GM19025 (cell line): ENCODE results near the gene COLQ.
"Not testable (repeated sequence)": the region's sequence is repeated elsewhere in the genome, so short reads cannot be mapped to it uniquely, and the experiment has no call there.

Source experiments
- ATAC-seq: cut with Tn5 transposase; IDR thresholded peaks from one replicate; pipeline ENCODE4 v1.9.1; 2021; ENCODE audit warnings: mild to moderate bottlenecking, low read depth, moderate library complexity; ENCODE audit not compliant: unreplicated experiment

COLQ gene

GRCh38 chr3:15493436-15493835, 28.1 kb downstream of the COLQ start:
- ATAC-seq: no peak

DNA sequence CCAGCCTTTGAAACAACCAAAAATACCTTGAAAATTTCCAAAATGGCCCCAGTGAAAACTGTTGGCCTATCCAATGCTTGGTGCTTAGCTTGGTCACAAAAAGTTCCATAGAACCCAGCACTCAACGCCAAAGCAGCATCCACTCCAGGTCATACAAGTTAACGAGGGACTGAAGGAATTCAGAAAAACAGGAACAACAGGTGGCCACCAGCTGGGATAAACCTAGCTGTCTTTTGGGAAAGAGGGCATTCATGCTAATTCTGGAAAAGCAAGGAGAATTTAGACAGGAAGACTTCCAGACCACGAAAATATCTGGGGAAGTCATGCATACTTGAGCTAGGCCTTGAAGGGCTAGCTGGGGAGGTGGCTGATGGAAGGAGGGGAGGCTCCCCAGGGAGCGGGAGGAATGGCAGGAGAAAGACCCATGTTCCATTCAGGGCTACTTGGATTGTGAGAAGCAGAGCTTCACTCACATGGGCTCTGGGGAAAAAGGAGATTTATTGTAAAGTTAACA, 28.6 kb downstream of the COLQ start:
- ATAC-seq: no peak

DNA sequence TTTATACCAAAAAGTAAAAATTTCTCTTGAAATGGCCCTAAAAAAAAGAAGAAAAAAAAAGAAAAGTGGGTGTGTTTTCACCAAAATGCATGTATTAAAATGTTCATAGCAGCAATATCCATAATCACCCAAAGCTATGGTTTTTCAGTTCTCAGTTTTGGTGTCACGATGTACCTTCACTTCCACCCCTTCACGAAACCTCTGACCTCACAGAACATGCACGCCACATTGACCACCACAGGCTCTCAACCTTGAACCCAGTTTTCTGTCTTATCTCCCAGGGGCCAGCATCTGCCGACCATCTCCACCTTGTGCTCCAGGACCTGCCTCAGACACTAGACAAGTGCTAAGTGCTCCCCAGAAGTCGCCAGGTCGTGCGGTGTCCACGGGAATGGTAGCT, 30.4 kb downstream of the COLQ start:
- ATAC-seq: no peak

DNA sequence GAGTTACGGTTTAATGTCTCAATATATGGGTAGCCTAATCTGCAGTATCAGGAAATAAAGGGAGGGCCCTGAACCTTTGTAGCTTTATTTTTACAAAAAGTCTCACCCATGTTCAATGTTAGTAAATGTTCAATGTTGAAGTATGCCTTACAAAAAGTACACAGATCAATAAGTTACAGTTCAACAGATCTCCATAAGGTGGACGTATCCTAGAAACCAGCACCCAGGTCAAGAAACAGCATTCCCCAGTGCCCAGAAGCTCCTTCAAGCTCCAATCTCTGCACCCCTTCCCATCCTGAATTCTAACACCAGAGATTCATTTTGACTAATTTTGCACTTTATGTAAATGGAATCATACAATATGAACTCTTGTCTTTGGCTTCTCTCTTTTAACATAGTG, 31.3 kb downstream of the COLQ start:
- ATAC-seq: no peak

DNA sequence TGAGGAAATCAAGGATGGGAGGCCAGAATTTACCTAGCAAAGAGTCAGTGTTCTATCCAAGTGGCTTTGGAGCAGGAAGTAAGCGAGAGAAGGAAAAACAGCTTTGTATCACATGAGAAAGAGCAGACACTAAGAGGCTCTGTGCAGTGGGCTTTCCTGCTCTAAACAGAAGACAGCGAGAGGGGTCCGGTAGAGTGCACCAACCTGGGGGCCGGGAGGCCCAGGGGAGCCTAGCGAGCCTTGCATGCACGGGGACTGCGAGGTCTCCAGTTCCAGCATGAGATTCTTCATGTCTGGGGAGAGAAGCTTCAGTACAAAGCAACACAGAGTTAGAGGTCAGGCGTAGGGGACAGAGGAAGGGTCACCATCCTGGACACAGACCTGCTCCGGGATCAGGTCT, 33.5 kb downstream of the COLQ start:
- ATAC-seq: no peak

DNA sequence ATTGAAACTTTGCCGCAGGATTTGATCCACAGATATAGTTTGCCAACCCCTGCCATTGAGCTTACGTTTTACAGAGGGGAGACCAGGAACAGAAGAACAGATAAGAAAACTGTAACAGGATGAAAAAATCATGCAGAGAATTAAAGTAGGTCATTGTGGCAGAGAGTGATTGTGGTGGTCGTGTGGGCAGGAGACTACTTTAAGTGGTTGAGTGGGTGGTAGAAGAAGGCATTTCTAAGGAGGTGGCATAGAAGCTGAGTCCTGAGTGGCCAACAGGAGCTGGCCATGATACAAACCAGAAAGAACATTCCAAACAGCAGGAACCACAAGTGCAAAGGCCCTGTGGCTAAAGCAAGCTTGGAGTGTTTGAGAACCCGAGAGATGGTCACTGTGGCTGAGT, 34.5 kb downstream of the COLQ start:
- no peak for ATAC-seq

DNA sequence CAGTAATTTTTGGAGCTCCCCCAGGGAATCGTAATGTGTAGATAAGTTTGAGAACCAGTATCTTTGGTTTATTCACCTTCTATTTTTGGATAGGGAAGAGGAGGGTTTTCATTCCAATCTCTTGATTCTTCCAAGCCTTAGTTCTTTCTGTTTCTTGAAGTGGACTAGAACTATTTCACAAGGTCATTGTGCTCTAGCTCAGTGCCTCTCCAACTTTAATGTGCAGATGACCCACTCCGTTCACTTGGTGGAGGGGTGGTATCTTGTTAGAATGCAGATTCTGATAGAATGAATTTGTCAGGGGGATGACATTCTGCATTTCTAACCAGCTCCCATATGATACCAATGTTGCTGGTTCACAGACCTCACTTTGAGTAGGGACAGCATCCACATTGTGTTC, 35.5 kb downstream of the COLQ start:
- ATAC-seq: no peak

GRCh38 chr3:15484551-15484950, 37.0 kb downstream of the COLQ start:
- not testable (repeated sequence) for ATAC-seq

DNA sequence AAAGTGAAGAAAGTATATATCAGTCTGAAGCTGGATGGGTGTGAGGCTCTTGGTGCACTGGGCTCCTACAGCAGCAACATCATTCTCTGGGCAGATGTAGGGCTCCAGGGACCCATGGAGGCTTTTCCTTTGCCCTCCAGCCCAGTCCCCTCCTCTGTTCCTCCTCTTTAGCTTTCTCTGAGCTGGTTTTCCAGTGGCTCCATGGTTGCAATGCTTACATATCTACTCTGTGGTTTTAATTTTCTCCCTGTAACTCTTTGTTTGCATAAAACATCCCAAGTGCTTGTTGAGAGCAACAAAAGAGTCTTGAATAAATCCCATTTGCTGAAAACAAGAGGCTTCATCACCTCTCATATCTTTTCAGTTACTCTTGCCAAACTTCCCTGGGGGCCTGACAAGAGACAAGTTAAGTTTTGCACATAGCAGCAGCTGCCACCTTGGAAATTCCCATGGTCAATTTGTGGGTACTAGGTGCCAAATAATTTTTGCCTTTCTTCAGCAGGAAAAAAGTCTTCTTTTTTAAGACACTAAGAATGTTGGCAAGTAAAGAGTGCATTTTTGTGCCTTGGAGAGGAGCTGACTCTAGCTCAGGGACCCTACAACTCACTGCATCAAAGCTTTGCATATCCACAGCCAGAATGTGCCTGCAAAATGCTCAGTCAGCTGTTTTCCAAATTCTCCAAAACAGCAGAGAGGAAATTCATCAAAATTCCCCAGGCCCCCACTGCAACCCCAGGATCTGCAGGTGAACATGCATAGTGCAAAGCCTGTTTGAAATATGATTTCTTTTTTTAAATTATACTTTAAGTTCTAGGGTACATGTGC, 41.9 kb downstream of the COLQ start:
- no peak for ATAC-seq

GRCh38 chr3:15478640-15478979, 42.9 kb downstream of the COLQ start:
- no peak for ATAC-seq

DNA sequence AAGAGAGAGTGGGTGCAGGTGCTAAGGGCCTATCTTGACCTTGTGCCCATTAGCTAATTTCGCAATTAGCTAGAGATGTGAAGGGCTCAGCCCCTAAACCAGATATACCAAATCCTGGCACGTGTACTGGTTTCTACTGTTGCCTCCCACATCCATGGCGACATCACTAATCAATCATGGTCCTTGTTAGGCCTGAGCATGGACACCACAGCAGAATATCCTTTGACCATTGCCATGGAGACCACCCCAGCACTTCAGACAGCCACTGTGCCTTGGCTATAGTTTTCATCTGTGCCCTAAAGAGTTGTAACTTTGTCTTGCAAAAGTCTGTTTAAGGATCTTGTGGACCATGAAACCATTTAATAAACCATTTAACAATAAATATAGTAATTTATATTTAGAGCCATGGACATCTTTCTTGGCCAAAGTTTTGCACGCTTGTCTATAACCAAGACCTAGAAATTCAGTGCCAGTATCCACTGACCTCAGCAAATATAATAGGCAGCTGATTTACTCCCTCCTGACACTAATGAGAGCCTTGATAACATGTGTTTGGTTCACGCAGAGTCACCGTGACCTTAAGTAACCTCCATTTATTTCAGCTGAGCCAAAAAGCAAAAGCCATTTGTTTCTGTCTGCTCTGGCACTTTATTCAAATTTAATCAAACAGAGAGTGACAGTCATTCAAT, 43.4 kb downstream of the COLQ start:
- ATAC-seq: no peak

- ATAC-seq: no peak
These were observed 45.1 kb downstream of the COLQ start for GRCh38 chr3:15476378-15476777.

DNA sequence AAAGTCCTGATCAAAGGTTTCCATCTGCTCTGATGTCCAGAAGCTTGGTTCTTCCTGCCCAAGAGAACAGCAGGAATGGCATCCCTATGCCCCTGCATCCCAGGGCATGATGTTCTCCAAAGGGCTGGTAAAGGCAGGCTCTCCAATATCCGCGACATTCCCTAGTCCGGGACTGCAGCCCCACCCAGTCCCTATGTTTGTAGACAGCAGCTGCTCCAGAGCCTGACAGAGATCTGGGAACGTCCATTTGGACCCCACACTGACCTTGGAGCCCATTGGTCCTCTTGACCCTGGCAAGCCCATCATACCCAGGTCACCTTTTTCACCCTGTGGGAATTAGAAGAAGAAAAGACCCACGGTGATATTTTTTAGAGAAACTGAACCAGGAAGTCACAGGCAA, 46.3 kb downstream of the COLQ start:
- no peak for ATAC-seq

DNA sequence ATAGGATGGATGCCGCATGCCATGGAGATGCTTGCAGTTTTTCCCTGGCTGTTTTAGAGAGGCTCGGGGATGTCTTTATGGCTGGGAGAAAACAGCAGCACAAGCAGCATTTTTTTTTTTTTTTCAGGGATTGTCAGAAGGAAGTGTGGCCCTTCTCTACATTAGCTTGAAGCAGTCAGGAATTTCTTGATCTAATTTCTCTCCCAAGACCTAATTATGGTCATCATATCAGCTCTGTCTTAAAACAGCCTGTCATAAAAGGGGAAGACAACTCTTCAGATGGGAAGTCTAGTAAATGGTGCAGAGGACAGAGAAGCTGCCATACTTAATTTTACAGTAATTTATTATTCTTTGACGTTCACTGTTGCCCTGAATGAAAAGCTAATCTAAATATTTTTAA, 49.6 kb downstream of the COLQ start:
- ATAC-seq: no peak

DNA sequence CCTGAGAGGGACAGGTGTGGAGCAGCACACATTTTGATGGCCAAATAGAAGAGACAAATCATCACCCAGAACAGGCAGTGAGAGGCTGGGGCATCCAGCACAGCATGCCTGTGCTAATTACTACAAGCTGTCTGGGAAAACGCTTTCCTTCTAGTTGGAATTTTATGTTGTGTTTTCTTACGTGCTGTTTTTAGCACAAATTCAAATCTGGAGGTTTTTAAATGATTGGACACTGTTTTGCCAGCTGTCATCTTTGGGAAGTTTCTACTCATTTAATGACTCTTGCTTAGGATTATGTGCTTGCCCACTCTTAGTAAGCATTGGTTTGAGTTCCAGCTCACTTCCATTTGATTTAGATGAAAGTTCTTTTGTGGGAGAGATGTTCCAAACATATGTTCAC, 50.7 kb downstream of the COLQ start:
- ATAC-seq: no peak

- ATAC-seq: no peak
These were observed 51.2 kb downstream of the COLQ start for GRCh38 chr3:15470261-15470660.

DNA sequence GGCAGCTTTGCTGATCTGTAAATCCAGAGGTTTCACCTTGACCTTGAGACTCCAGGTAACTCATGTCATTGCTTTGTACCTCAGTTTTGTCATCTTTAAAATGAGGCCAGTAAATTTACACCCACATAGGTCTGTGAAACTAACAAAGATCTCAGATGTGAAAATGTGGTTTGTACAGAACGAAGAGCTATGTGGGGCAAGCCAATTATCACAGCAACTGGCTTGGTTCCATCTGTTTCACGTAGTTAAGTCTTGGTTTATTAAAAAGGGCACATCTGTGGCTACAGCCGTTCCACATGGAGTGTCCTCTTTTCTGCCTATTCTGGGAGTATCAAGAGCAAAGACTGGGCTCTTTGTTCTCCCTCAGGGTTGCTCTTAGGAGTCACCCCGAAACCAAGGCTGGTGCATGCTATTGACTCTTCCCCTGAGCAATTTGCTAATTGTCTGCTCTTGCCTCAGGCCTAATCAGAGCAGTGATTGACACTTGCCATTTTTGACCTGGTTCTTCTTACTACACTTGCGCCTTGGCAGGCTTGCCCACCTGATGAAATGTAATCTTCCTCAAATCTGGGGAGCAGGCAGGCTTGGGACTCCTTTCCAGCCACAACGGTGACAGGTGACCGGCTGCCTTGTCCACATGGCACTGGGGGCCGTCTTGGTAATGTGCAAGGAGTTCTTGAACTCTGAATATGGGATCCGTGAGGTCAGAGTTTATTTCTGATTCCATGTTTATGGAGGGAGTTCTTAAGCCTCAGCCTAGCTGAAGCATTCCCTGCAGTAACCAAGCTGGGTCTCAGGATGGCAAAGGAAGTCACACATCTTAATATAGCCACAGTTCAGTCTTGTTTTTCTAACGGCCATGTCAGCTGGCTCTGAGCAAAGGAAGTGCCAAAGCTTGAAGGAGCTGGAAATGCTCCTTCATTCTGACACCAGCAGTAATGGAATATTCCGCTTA, 54.0 kb downstream of the COLQ start:
- no peak for ATAC-seq

- no peak for ATAC-seq
These were observed 55.5 kb downstream of the COLQ start for GRCh38 chr3:15465876-15466585.

DNA sequence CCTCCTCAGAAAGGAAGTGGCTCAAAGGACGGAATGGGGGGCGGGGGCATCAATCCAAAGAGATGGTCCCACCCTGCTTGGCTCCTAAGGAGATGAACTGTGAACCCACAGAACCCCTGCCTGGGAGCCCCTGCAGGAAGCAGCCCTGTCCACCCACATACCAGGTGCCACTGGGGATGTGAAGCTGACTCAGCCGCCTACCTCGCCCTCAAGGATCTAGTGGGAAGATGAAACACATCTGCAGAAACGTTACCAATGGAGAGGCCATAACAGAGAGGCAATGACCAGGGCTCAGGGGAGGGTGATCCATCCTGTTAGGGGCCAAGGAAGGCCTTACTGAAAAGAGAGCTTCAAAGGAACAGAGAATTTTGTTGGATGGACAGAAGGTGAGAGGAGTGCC, 59.1 kb downstream of the COLQ start:
- ATAC-seq: no peak

GRCh38 chr3:15460891-15461531, 60.5 kb downstream of the COLQ start:
- no peak for ATAC-seq
